Gastroesophageal sphincter (tissue), 3 donors: ENCODE results near the gene DOCK7.

Experiments
- CTCF ChIP-seq, 4 experiments: fragments of 200-600 bp in 2 of 4; fragments of 450-650 bp in 2 of 4; sonication (generic) in 1 of 4; IDR thresholded peaks; one replicate each; pipeline ENCODE4 v1.5.1; 2017 to 2019; ENCODE audit warnings: antibody characterized with exemption in 4 of 4, mild to moderate bottlenecking in 2 of 4, moderate library complexity in 2 of 4
- POLR2A ChIP-seq, 2 donors: fragments of 450-650 bp; IDR thresholded peaks; one replicate each; pipeline ENCODE4 v1.6.1; 2017; ENCODE audit warnings: antibody characterized with exemption in 2 of 2, mild to moderate bottlenecking in 2 of 2, moderate library complexity in 1 of 2

GRCh38 chr1:62435231-62436038 is 252.8 kb downstream of the DOCK7 start:
- TF ChIP-seq POLR2A (IDR thresholded peaks at IDR 0.05) = no peak
- no peak for TF ChIP-seq CTCF (IDR thresholded peaks at IDR 0.05)
